Esophagus muscularis mucosa (tissue), 3 donors: ENCODE results near the gene KCNJ18.
"Not testable (repeated sequence)": the region's sequence is repeated elsewhere in the genome, so short reads cannot be mapped to it uniquely, and the experiment has no call there.

Experiments
- CTCF ChIP-seq, 3 experiments: fragments of 200-600 bp in 2 of 3; fragments of 450-650 bp in 1 of 3; sonication (generic) in 2 of 3; IDR thresholded peaks; one replicate each; pipeline ENCODE4 v1.5.1; 2017 to 2019; ENCODE audit warnings: antibody characterized with exemption in 3 of 3, mild to moderate bottlenecking in 2 of 3, moderate library complexity in 1 of 3
- EP300 ChIP-seq: sonication (generic); formaldehyde crosslinking; IDR thresholded peaks from one replicate; pipeline ENCODE4 v1.6.1; 2017; ENCODE audit warnings: antibody characterized with exemption

DNA sequence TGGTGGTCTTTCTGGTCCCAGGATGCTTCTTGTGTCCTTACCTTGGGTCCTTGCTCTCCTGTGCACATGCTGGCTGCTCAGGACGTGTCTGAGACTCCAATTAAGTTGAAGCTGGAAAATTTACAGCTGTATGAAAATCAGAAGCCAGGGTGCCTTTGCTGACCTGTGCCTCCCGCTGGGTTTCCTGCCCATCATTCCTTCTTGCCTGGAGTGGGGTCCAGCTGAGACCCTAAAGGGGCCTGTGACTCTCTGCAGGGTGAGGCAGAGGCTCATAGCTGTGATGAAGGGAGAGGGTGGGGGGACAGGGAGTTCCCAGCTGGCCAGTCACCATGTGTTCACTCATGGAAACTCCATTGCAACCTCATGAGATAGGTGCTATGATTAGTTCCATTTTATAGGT lies 1.5 kb upstream of the KCNJ18 start:
- not testable (repeated sequence) for TF ChIP-seq CTCF (IDR thresholded peaks at IDR 0.05); EP300
